ENCODE measurements around the gene ARL17A. TPM values are rescaled to one million over a fixed set of nuclear protein-coding genes. Genes with fewer than 3 reads are reported as not detected.
"Not testable (repeated sequence)": the region's sequence is repeated elsewhere in the genome, so short reads cannot be mapped to it uniquely, and the experiment has no call there.

The ARL17A gene
- total RNA-seq = 10 to 100 TPM in 3 of 4 donors, 1 to 10 TPM in 1; 4.4 to 22.2 (median 16.9) TPM

- H3K4me1 ChIP-seq; H3K9me3 ChIP-seq; intact Hi-C loops (cut with DNase I; ENCODE audit: low total_unique reads); H3K36me3 ChIP-seq; H3K27me3 ChIP-seq: not testable (repeated sequence)
- Histone ChIP-seq H3K27ac (peak within 1 kb of the TSS; percentile 27 to 64), H3K4me3 (peak within 1 kb of the TSS in 1 of 2 donors; percentile 15)
- peak; percentile 84 to 86 for DNase-seq
Observed at GRCh38 chr17:46579083-46580075, at the start of gene ARL17A. ARL17A (minus strand) TSS chr17:46579691; CDS start chr17:46576322, 3,369 bp downstream.

GRCh38 chr17:46628753-46629436, 49.4 kb upstream of the ARL17A start:
- H3K9me3 ChIP-seq; H3K36me3 ChIP-seq; H3K4me3 ChIP-seq; H3K4me1 ChIP-seq; intact Hi-C loops (cut with DNase I; ENCODE audit: low total_unique reads); H3K27ac ChIP-seq; DNase-seq; H3K27me3 ChIP-seq: not testable (repeated sequence)

GRCh38 chr17:46627452-46627851, 48.0 kb upstream of the ARL17A start:
- H3K4me3 ChIP-seq; H3K27ac ChIP-seq; DNase-seq; H3K27me3 ChIP-seq; H3K4me1 ChIP-seq; intact Hi-C loops (cut with DNase I; ENCODE audit: low total_unique reads); H3K9me3 ChIP-seq; H3K36me3 ChIP-seq: not testable (repeated sequence)

GRCh38 chr17:46624726-46625125, 45.2 kb upstream of the ARL17A start:
- H3K9me3 ChIP-seq; H3K27me3 ChIP-seq; H3K4me1 ChIP-seq; H3K4me3 ChIP-seq; H3K36me3 ChIP-seq; H3K27ac ChIP-seq; DNase-seq; intact Hi-C loops (cut with DNase I; ENCODE audit: low total_unique reads): not testable (repeated sequence)

GRCh38 chr17:46623790-46624189, 44.3 kb upstream of the ARL17A start:
- H3K9me3 ChIP-seq; H3K4me1 ChIP-seq; H3K36me3 ChIP-seq; H3K4me3 ChIP-seq; H3K27me3 ChIP-seq; intact Hi-C loops (cut with DNase I; ENCODE audit: low total_unique reads); H3K27ac ChIP-seq; DNase-seq: not testable (repeated sequence)

GRCh38 chr17:46618975-46619374, 39.5 kb upstream of the ARL17A start:
- intact Hi-C loops (cut with DNase I; ENCODE audit: low total_unique reads); H3K9me3 ChIP-seq; H3K4me3 ChIP-seq; H3K4me1 ChIP-seq; DNase-seq; H3K27me3 ChIP-seq; H3K36me3 ChIP-seq; H3K27ac ChIP-seq: not testable (repeated sequence)

GRCh38 chr17:46617121-46617520, 37.6 kb upstream of the ARL17A start:
- H3K9me3 ChIP-seq; H3K27ac ChIP-seq; H3K36me3 ChIP-seq; DNase-seq; H3K27me3 ChIP-seq; H3K4me1 ChIP-seq; H3K4me3 ChIP-seq; intact Hi-C loops (cut with DNase I; ENCODE audit: low total_unique reads): not testable (repeated sequence)

- H3K4me3 ChIP-seq; H3K36me3 ChIP-seq; H3K9me3 ChIP-seq; H3K27me3 ChIP-seq; H3K27ac ChIP-seq; H3K4me1 ChIP-seq; DNase-seq; intact Hi-C loops (cut with DNase I; ENCODE audit: low total_unique reads): not testable (repeated sequence)
Observed at GRCh38 chr17:46613876-46614275, 34.4 kb upstream of the ARL17A start.

- H3K4me1 ChIP-seq; DNase-seq; H3K36me3 ChIP-seq; H3K9me3 ChIP-seq; intact Hi-C loops (cut with DNase I; ENCODE audit: low total_unique reads); H3K27ac ChIP-seq; H3K4me3 ChIP-seq; H3K27me3 ChIP-seq: not testable (repeated sequence)
Observed at GRCh38 chr17:46611304-46611703, 31.8 kb upstream of the ARL17A start.

GRCh38 chr17:46603125-46603524, 23.6 kb upstream of the ARL17A start:
- H3K36me3 ChIP-seq; H3K4me1 ChIP-seq; intact Hi-C loops (cut with DNase I; ENCODE audit: low total_unique reads); H3K4me3 ChIP-seq; DNase-seq; H3K27ac ChIP-seq; H3K9me3 ChIP-seq; H3K27me3 ChIP-seq: not testable (repeated sequence)

GRCh38 chr17:46600767-46601166, 21.3 kb upstream of the ARL17A start:
- H3K36me3 ChIP-seq; H3K9me3 ChIP-seq; H3K4me1 ChIP-seq; DNase-seq; H3K27me3 ChIP-seq; H3K4me3 ChIP-seq; H3K27ac ChIP-seq; intact Hi-C loops (cut with DNase I; ENCODE audit: low total_unique reads): not testable (repeated sequence)

GRCh38 chr17:46598344-46598931, 18.9 kb upstream of the ARL17A start:
- H3K27ac ChIP-seq; H3K36me3 ChIP-seq; H3K4me1 ChIP-seq; intact Hi-C loops (cut with DNase I; ENCODE audit: low total_unique reads); H3K27me3 ChIP-seq; H3K9me3 ChIP-seq; H3K4me3 ChIP-seq; DNase-seq: not testable (repeated sequence)

GRCh38 chr17:46591332-46591731, 11.8 kb upstream of the ARL17A start:
- H3K9me3 ChIP-seq; H3K27me3 ChIP-seq; H3K36me3 ChIP-seq; H3K4me3 ChIP-seq; H3K27ac ChIP-seq; DNase-seq; H3K4me1 ChIP-seq; intact Hi-C loops (cut with DNase I; ENCODE audit: low total_unique reads): not testable (repeated sequence)
